C4-2B (cell line): ENCODE results near the gene CLEC16A.

Experiments used
- CTCF ChIP-seq: fragments of 450-650 bp; conservative IDR thresholded peaks from 2 replicates; pipeline ENCODE4 v1.5.1; 2017; ENCODE audit warnings: mild to moderate bottlenecking
- ZFX ChIP-seq: fragments of 450-650 bp; IDR thresholded peaks from 2 replicates; pipeline ENCODE4 v1.6.1; 2017

- TF ChIP-seq CTCF (no peak), ZFX (no peak)
Measured at GRCh38 chr16:10933865-10934264, 10.5 kb upstream of the CLEC16A start.
